Panc1 (cell line): ENCODE data around the gene SERPINA3. TPM values are rescaled to one million over a fixed set of nuclear protein-coding genes. Genes with fewer than 3 reads are reported as not detected.

Source experiments
- ATAC-seq: fragments of 200-7000 bp; cut with Tn5 transposase; 2 replicates; pipeline ENCODE4 v1.9.1; 2020; ENCODE audit warnings: mild to moderate bottlenecking, moderate library complexity
- BruUV-seq: library from RNA; stranded (reverse); fragments of 400-500 nt; replicated peaks from 2 replicates; lab custom pipeline; 2021; lab: Mats Ljungman, UMichigan
- CTCF ChIA-PET: fragments of 300-600 bp; sonication (Branson Sonifier 250); formaldehyde crosslinking; loops from one replicate; lab custom pipeline; 2022; ENCODE audit warnings: antibody characterized with exemption; lab: Charles Lee
- POLR2A ChIA-PET: fragments of 300-600 bp; sonication (Branson Sonifier 250); formaldehyde crosslinking; loops from one replicate; lab custom pipeline; 2022; ENCODE audit warnings: antibody characterized with exemption; lab: Charles Lee
- DNase-seq: peaks from one replicate; pipeline ENCODE4 v3.0.0-alpha.2; 2010; ENCODE audit warnings: low read depth, low spot score
- H3K27ac ChIP-seq: 2 replicates; pipeline ENCODE4 v1.5.1; 2011; ENCODE audit warnings: mild to moderate bottlenecking, low read length, inconsistent platforms
- H3K27me3 ChIP-seq: fragments of 200-500 bp; sonication (Bioruptor generic); 2 replicates; pipeline ENCODE4 v1.6.0; 2014; ENCODE audit warnings: low read length, inconsistent platforms; ENCODE audit not compliant: control insufficient read depth, insufficient read depth
- H3K36me3 ChIP-seq: fragments of 200-500 bp; sonication (Bioruptor generic); 2 replicates; pipeline ENCODE4 v1.5.1; 2014; ENCODE audit warnings: inconsistent platforms, mild to moderate bottlenecking, low read length, moderate library complexity; ENCODE audit not compliant: control insufficient read depth, insufficient read depth
- H3K4me1 ChIP-seq: 2 replicates; pipeline ENCODE4 v1.5.1; 2011; ENCODE audit warnings: inconsistent platforms, mild to moderate bottlenecking, low read length, moderate library complexity; ENCODE audit not compliant: control insufficient read depth, insufficient read depth
- H3K4me3 ChIP-seq, 2 experiments: 2 replicates each; pipeline ENCODE4 v1.5.1; 2011 to 2012; ENCODE audit warnings: low read depth in 2 of 2, low read length in 2 of 2, mild to moderate bottlenecking in 2 of 2, inconsistent platforms in 1 of 2, moderate library complexity in 1 of 2
- H3K9me3 ChIP-seq: fragments of 200-500 bp; sonication (Bioruptor generic); 2 replicates; pipeline ENCODE4 v1.5.1; 2014; ENCODE audit warnings: low read depth, mild to moderate bottlenecking, inconsistent platforms, low read length, moderate library complexity; ENCODE audit not compliant: control insufficient read depth, insufficient read depth
- CTCF ChIP-seq: fragments of 450-650 bp; IDR thresholded peaks from 2 replicates; pipeline ENCODE4 v1.5.1; 2017; ENCODE audit warnings: mild to moderate bottlenecking
- POLR2AphosphoS5 ChIP-seq: IDR thresholded peaks from 2 replicates; pipeline ENCODE4 v1.6.1; 2012; ENCODE audit warnings: mild to moderate bottlenecking, low read depth, low read length, moderate library complexity
- REST ChIP-seq, 2 experiments: IDR thresholded peaks; 2 replicates each; pipeline ENCODE4 v1.6.1; 2011 to 2012; ENCODE audit warnings: low read depth in 2 of 2, control low read depth in 1 of 2, low read length in 1 of 2, mild to moderate bottlenecking in 1 of 2, moderate library complexity in 1 of 2; ENCODE audit not compliant: insufficient read depth in 1 of 2
- SIN3A ChIP-seq: IDR thresholded peaks from 2 replicates; pipeline ENCODE4 v1.6.1; 2012; ENCODE audit warnings: low read depth, mild to moderate bottlenecking, low read length, moderate library complexity, borderline replicate concordance; ENCODE audit not compliant: insufficient read depth
- TCF7L2 ChIP-seq: IDR thresholded peaks from 2 replicates; pipeline ENCODE4 v1.6.1; 2011; ENCODE audit warnings: mild to moderate bottlenecking, low read depth, low read length, inconsistent platforms
- in situ Hi-C: cut with HindIII; loops from 2 replicates; pipeline ENCODE4 v1.10.0; 2016; ENCODE audit warnings: low sequenced_read_pairs, low pct_unique_long_range_greater_than_20kb
- intact Hi-C: fragments of 100-400 bp; cut with micrococcal nuclease; formaldehyde crosslinking; loops from one replicate; pipeline ENCODE4 v1.10.0; 2022; ENCODE audit not compliant: unreplicated experiment
- total RNA-seq: library from RNA; stranded (reverse); gene quantifications from one replicate; pipeline ENCODE4 v1.2.1, GENCODE V29; 2021; ENCODE audit not compliant: unreplicated experiment

Gene SERPINA3
- total RNA-seq, 1 experiment from 2014 or later = 5.7 TPM

- Histone ChIP-seq H3K27me3 (no peaks in the 10 kb centered on the region), H3K4me3 (no peak overlapping the region), H3K9me3 (peaks cover 6% of the 10 kb centered on the region), H3K36me3 (no peaks in the 10 kb centered on the region), H3K4me1 (no peaks in the 10 kb centered on the region), H3K27ac (no peak overlapping the region)
- CTCF ChIA-PET = no interaction called here
- in situ Hi-C loops = no loop called here
- BruUV-seq = no TSS peak
- TF ChIP-seq SIN3A (no peak), POLR2AphosphoS5 (no peak), CTCF (no peak), TCF7L2 (no peak)
- POLR2A ChIA-PET = no interaction called here
- DNase-seq = no peak
- intact Hi-C loops = no loop called here
- ATAC-seq = no peak
These were observed 10.6 kb downstream of the SERPINA3 start for GRCh38 chr14:94622653-94623421.

GRCh38 chr14:94623422-94623809 lies 11.2 kb downstream of the SERPINA3 start:
- H3K27ac ChIP-seq = no peak overlapping the region
- no peak for DNase-seq
- ATAC-seq = no peak
- BruUV-seq = no TSS peak
- H3K4me3 ChIP-seq = no peak overlapping the region
- no peaks in the 10 kb centered on the region for H3K4me1 ChIP-seq
- POLR2A ChIA-PET = no interaction called here
- H3K27me3 ChIP-seq = no peaks in the 10 kb centered on the region
- intact Hi-C loops = no loop called here
- in situ Hi-C loops = no loop called here
- CTCF ChIA-PET = no interaction called here
- H3K36me3 ChIP-seq = no peaks in the 10 kb centered on the region
- H3K9me3 ChIP-seq = no peaks in the 10 kb centered on the region
- TF ChIP-seq TCF7L2 = no peak
- TF ChIP-seq CTCF = no peak
- no peak for TF ChIP-seq REST (IDR thresholded peaks at IDR 0.05; ENCODE audit: insufficient read depth in 1 of 2, low read depth in 2 of 2, low read length in 1 of 2)
- no peak for TF ChIP-seq SIN3A
- no peak for TF ChIP-seq POLR2AphosphoS5
